ENCODE results near the gene RHBDL3. TPM values are rescaled to one million over a fixed set of nuclear protein-coding genes. Genes with fewer than 3 reads are reported as not detected.
"Not testable (repeated sequence)": the region's sequence is repeated elsewhere in the genome, so short reads cannot be mapped to it uniquely, and the experiment has no call there.

Gene RHBDL3
- polyA plus RNA-seq, 1 donor, result 1.1 TPM

GRCh38 chr17:32289471-32290070 lies 23.9 kb downstream of the RHBDL3 start:
- no peak for DNase-seq (ENCODE audit: low read depth)

GRCh38 chr17:32292094-32292493 lies 26.5 kb downstream of the RHBDL3 start:
- DNase-seq (ENCODE audit: low read depth), result no peak

GRCh38 chr17:32297424-32297823 lies 31.8 kb downstream of the RHBDL3 start:
- DNase-seq (ENCODE audit: low read depth), result no peak

- no peak for DNase-seq (ENCODE audit: low read depth)
Measured at GRCh38 chr17:32297860-32298259, 32.2 kb downstream of the RHBDL3 start.

- DNase-seq (ENCODE audit: low read depth), result no peak
Measured at GRCh38 chr17:32298298-32298697, 32.7 kb downstream of the RHBDL3 start.

GRCh38 chr17:32298721-32299579 lies 33.3 kb downstream of the RHBDL3 start:
- no peak for DNase-seq (ENCODE audit: low read depth)

GRCh38 chr17:32299580-32300164 lies 34.0 kb downstream of the RHBDL3 start:
- DNase-seq (ENCODE audit: low read depth), result no peak

GRCh38 chr17:32302037-32302436 lies 36.4 kb downstream of the RHBDL3 start:
- no peak for DNase-seq (ENCODE audit: low read depth)

- DNase-seq (ENCODE audit: low read depth), result no peak
Measured at GRCh38 chr17:32302860-32303649, 37.4 kb downstream of the RHBDL3 start.

GRCh38 chr17:32303781-32304288 lies 38.2 kb downstream of the RHBDL3 start:
- no peak for DNase-seq (ENCODE audit: low read depth)

GRCh38 chr17:32305049-32305448 lies 39.4 kb downstream of the RHBDL3 start:
- no peak for DNase-seq (ENCODE audit: low read depth)

- no peak for DNase-seq (ENCODE audit: low read depth)
Measured at GRCh38 chr17:32307658-32308057, 42.0 kb downstream of the RHBDL3 start.

- peak; percentile 57 for DNase-seq (ENCODE audit: low read depth)
Measured at GRCh38 chr17:32311028-32311536, 45.5 kb downstream of the RHBDL3 start.

GRCh38 chr17:32314636-32315035 lies 49.0 kb downstream of the RHBDL3 start:
- DNase-seq (ENCODE audit: low read depth), result no peak

GRCh38 chr17:32315171-32315570 lies 49.5 kb downstream of the RHBDL3 start:
- DNase-seq (ENCODE audit: low read depth), result no peak

- not testable (repeated sequence) for DNase-seq (ENCODE audit: low read depth)
Measured at GRCh38 chr17:32316653-32317052, 51.0 kb downstream of the RHBDL3 start.

GRCh38 chr17:32317353-32317752 lies 51.7 kb downstream of the RHBDL3 start:
- DNase-seq (ENCODE audit: low read depth), result no peak

- DNase-seq (ENCODE audit: low read depth), result no peak
Measured at GRCh38 chr17:32318071-32318470, 52.4 kb downstream of the RHBDL3 start.

GRCh38 chr17:32319548-32319905 lies 53.9 kb downstream of the RHBDL3 start:
- no peak for DNase-seq (ENCODE audit: low read depth)

GRCh38 chr17:32320080-32320479 lies 54.4 kb downstream of the RHBDL3 start:
- not testable (repeated sequence) for DNase-seq (ENCODE audit: low read depth)

- no peak for DNase-seq (ENCODE audit: low read depth)
Measured at GRCh38 chr17:32320847-32321246, 55.2 kb downstream of the RHBDL3 start.

GRCh38 chr17:32323046-32323445 lies 57.4 kb downstream of the RHBDL3 start:
- DNase-seq (ENCODE audit: low read depth), result no peak

All from forelimb muscle (tissue), 1 donor.